ENCODE data around the gene URB1.

GRCh38 chr21:32413015-32413504 lies 20.2 kb upstream of the URB1 start:
- TF ChIP-seq, protein P1, sequence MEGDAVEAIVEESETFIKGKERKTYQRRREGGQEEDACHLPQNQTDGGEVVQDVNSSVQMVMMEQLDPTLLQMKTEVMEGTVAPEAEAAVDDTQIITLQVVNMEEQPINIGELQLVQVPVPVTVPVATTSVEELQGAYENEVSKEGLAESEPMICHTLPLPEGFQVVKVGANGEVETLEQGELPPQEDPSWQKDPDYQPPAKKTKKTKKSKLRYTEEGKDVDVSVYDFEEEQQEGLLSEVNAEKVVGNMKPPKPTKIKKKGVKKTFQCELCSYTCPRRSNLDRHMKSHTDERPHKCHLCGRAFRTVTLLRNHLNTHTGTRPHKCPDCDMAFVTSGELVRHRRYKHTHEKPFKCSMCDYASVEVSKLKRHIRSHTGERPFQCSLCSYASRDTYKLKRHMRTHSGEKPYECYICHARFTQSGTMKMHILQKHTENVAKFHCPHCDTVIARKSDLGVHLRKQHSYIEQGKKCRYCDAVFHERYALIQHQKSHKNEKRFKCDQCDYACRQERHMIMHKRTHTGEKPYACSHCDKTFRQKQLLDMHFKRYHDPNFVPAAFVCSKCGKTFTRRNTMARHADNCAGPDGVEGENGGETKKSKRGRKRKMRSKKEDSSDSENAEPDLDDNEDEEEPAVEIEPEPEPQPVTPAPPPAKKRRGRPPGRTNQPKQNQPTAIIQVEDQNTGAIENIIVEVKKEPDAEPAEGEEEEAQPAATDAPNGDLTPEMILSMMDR (conservative IDR thresholded peaks at IDR 0.05; ENCODE audit: low read length) = no peak
- TF ChIP-seq EZH2phosphoT487 (IDR thresholded peaks at IDR 0.05; ENCODE audit: borderline replicate concordance) = no peak

All from Loucy (cell line).